Gastrocnemius medialis (tissue), 4 donors: ENCODE results near the gene KIAA0040.

Experiments
- POLR2A ChIP-seq, 2 donors: fragments of 450-650 bp; IDR thresholded peaks; one replicate each; pipeline ENCODE4 v1.6.1; 2017; ENCODE audit warnings: antibody characterized with exemption in 2 of 2, mild to moderate bottlenecking in 2 of 2, moderate library complexity in 2 of 2
- TF ChIP-seq, protein P1 (sequence below), 5 experiments: fragments of 450-650 bp in 3 of 5; fragments of 200-600 bp in 2 of 5; sonication (generic) in 2 of 5; IDR thresholded peaks in 4 of 5; conservative IDR thresholded peaks in 1 of 5; 1 replicate in 4 of 5; 2 replicates in 1 of 5; pipeline ENCODE4 v1.5.1; 2016 to 2019; ENCODE audit warnings: antibody characterized with exemption in 5 of 5, mild to moderate bottlenecking in 3 of 5, moderate library complexity in 3 of 5

DNA sequence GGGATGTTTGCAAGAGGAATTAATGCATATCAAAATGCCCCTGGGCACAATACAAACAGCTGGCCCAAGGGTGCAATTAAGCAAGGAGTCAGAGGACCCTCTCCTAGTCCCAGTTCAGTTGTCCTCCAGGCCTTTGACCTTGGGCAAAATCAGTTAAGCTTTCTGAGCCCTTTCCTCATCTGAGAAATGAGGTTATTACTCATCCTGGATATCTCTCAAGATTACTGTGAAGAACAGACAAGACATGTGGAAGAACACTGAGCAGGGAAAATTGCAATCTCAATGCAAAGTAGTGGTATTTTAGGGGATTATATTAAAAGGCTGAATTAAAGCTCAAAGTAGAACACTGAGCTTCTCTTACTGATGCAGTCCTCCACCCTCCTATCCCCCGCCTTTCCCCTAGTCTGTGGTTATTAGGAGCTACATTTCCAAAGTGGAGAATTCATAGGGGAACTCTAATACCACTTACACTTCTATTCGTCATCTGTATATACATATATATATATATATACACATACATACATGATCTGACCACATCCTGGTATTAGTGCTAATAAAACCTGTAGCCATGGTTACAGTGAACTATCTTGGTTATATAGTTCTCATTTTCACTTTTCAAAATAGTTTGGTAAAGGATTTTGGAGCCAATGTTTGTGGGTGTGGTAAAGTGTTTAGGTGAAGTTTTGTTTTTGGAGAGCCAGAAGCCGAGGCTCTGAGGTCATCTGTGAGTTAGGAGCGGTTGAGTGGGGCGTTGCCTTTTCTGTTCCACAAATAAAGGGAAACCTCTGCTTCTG, 18.1 kb downstream of the KIAA0040 start:
- TF ChIP-seq POLR2A (IDR thresholded peaks at IDR 0.05), result no peak
- TF ChIP-seq, protein P1, sequence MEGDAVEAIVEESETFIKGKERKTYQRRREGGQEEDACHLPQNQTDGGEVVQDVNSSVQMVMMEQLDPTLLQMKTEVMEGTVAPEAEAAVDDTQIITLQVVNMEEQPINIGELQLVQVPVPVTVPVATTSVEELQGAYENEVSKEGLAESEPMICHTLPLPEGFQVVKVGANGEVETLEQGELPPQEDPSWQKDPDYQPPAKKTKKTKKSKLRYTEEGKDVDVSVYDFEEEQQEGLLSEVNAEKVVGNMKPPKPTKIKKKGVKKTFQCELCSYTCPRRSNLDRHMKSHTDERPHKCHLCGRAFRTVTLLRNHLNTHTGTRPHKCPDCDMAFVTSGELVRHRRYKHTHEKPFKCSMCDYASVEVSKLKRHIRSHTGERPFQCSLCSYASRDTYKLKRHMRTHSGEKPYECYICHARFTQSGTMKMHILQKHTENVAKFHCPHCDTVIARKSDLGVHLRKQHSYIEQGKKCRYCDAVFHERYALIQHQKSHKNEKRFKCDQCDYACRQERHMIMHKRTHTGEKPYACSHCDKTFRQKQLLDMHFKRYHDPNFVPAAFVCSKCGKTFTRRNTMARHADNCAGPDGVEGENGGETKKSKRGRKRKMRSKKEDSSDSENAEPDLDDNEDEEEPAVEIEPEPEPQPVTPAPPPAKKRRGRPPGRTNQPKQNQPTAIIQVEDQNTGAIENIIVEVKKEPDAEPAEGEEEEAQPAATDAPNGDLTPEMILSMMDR (IDR thresholded peaks at IDR 0.05 in 4 of 5, conservative IDR thresholded peaks at IDR 0.05 in 1 of 5), result no peak
